Cardiac fibroblast (primary cell): ENCODE measurements around the gene SCARB1.
"Not testable (repeated sequence)": the region's sequence is repeated elsewhere in the genome, so short reads cannot be mapped to it uniquely, and the experiment has no call there.

Experiments used
- DNase-seq, 2 donors: peaks; one replicate each; pipeline versions ENCODE4 v3.0.0 to v3.0.0-alpha.2; 2010; ENCODE audit warnings: low read depth in 2 of 2
- H3K4me3 ChIP-seq, 2 donors: replicated peaks in 1 of 2; 1 replicate in 1 of 2; 2 replicates in 1 of 2; pipeline ENCODE4 v1.5.1; 2011; ENCODE audit warnings: low read depth in 2 of 2, low read length in 2 of 2, mild to moderate bottlenecking in 2 of 2, moderate library complexity in 1 of 2
- CTCF ChIP-seq: IDR thresholded peaks from one replicate; pipeline ENCODE4 v1.5.1; 2011; ENCODE audit warnings: low read depth, mild to moderate bottlenecking, low read length, inconsistent platforms

Gene SCARB1

GRCh38 chr12:124863416-124864325, at the start of gene SCARB1:
TSS of gene SCARB1 (minus strand) at chr12:124863864. CDS start at chr12:124863720, 144 bp downstream.
- peak; percentile 75 to 87 for DNase-seq
- peak within 1 kb of the TSS; percentile 59 to 74 for H3K4me3 ChIP-seq
- no peak for TF ChIP-seq CTCF

GRCh38 chr12:124912529-124913287, 49.0 kb upstream of the SCARB1 start:
- peak overlapping the region; percentile 95 to 98 for H3K4me3 ChIP-seq
- DNase-seq: not testable (repeated sequence)

- peak overlapping the region; percentile 19 to 55 for H3K4me3 ChIP-seq
- not testable (repeated sequence) for DNase-seq
Observed at GRCh38 chr12:124911521-124911920, 47.9 kb upstream of the SCARB1 start.

GRCh38 chr12:124910561-124911478, 47.2 kb upstream of the SCARB1 start:
- peak; percentile 50 to 70 for DNase-seq
- peak overlapping the region; percentile 19 to 55 for H3K4me3 ChIP-seq
- no peak for TF ChIP-seq CTCF

- no peak for TF ChIP-seq CTCF
- peak overlapping the region in 1 of 2 donors; percentile 55 for H3K4me3 ChIP-seq
- peak; percentile 45 to 76 for DNase-seq
Observed at GRCh38 chr12:124909831-124910560, 46.3 kb upstream of the SCARB1 start.

GRCh38 chr12:124906606-124907261, 43.1 kb upstream of the SCARB1 start:
- H3K4me3 ChIP-seq: no peak overlapping the region
- peak; percentile 93 to 96 for DNase-seq
- peak; percentile 96 for TF ChIP-seq CTCF
